HG02938 (cell line): ENCODE measurements around the gene INPP5A.
"Not testable (repeated sequence)": the region's sequence is repeated elsewhere in the genome, so short reads cannot be mapped to it uniquely, and the experiment has no call there.

Source experiments
- ATAC-seq: cut with Tn5 transposase; IDR thresholded peaks from one replicate; pipeline ENCODE4 v1.9.1; 2021; ENCODE audit warnings: mild to moderate bottlenecking, moderate library complexity; ENCODE audit not compliant: unreplicated experiment

Gene INPP5A

DNA sequence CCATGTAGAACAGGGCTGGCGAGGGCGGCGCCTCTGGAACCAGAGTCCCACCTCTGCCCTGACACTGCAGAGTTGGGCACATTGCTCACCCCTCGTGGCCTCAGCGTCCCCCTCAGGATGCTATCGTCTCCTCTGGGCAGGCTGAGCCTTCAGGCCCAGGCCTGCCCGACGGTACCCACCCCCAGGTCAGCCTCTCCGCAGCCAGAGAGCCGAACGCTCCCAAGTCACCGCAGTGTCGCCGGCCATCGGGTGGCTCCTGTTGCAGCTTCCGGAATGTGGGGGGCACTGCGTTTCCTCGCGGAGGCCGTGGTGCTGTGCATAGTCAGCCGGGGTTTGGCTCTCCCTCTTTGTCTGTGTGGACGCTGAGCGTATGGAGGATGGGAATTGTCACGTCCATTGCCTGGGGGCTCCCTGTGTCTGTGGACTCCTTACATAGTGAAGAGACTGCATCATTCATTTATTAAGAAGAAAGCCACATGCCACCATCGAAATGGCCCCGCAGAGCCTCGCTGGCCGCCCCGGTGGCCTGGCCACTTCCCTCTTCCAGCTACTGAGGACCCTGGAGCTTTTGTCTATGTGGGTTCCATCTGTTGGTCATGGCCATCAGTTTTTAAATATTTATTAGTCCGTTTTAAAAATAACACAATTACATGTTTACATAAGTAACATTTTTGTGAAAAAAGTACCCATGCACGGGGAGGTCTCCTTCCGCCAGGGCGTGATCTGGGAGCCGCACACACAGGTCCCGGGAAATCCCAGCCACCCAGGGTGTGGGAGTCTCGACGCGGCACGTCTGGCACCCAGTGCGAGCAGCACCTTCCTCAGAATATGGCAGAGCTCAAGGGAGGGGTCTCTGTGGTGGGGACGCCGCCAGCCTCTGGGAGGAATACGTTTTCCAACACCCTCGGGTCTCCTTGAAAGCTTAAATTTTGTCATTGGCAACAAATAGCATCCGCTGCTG is 232.8 kb downstream of the INPP5A start:
- ATAC-seq: no peak

DNA sequence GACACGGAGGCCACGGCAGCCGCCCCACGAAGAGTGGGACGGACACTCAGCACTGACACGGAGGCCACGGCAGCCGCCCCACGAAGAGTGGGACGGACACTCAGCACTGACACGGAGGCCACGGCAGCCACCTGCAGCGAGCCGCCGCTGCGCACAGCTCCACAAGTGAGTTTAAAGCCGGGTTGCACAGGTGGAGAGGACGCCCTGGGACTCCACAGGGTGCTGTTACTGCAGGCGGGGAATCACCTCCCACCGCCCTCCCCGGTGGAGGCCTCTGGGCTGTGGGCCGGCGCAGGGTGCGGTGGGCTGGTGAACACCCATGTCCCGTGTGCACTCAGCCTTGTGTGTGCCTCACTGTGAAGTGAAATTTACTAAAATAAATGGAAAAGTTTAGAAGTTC is 235.2 kb downstream of the INPP5A start:
- ATAC-seq: not testable (repeated sequence)

DNA sequence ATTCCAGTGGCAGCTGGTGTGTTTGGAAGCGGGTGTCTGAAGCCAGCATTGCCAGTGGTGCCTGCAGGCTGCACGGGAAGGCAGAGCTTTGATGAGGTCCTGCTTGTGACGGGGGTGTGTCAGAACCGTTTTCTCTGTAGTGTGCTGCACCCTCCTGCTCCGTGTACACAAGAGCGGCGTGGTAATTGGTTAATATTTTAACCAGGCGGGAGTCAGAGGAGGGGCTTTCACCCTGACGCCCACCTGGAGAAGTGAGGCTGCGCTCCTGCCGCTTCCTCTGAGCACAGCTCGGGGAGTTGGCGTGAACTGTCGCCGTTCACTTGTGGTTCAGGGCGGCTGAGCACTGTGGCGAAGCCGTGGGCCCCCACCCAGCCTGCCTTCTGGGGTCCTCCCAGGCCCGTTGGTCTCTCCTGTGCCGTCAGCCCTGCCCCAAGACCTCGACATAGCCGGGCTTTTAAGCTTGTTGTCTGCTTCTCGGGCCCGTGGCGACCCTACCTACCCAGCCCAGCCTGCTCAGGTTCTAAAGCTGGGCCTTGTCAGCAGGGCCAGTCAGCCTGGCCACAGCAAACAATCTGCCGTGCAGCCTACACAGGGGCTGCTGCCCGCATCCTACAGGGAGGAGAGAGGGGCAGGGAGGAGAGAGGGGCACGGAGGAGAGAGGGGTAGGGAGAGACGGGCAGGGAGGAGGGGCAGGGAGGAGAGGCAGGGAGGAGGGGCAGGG is 236.8 kb downstream of the INPP5A start:
- no peak for ATAC-seq

DNA sequence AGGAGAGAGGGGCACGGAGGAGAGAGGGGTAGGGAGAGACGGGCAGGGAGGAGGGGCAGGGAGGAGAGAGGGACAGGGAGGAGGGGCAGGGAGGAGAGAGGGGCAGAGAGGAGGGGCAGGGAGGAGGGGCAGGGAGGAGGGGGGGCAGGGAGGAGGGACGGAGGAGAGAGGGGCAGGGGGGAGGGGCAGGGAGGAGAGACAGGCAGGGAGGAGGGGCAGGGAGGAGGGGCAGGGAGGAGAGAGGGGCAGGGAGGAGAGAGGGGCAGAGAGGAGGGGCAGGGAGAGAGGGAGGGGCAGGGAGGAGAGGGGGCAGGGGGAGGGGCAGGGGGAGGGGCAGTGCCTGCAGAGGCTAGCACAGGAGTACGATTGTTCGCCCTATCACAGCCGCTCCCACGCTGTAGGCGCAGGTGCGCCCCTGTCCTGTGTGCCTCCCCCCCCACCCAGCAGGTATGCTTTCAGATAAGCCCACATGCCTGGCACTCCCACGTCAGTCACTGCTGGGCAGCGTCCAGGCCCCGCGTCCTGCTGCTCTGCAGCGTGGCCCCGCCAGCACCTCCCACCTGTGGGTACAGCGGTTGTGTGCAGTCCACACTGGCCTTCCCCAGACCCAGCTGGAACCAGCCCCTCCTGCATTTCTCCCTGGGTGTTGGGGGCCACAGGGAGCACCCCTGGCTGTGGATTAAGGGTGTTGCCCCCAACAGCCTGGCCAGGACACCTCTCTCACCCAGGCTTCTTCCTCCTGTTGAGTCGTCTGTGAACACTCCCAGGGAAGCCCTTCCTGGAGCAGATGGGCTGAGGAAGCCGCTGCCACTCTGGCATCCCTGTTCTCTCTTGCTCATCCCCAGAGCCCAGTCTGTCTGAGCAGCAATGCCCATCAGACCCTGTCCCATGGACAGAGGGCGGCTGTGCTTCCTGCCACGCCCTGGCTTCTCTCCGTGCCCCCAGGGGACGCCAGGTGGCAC is 237.6 kb downstream of the INPP5A start:
- no peak for ATAC-seq

DNA sequence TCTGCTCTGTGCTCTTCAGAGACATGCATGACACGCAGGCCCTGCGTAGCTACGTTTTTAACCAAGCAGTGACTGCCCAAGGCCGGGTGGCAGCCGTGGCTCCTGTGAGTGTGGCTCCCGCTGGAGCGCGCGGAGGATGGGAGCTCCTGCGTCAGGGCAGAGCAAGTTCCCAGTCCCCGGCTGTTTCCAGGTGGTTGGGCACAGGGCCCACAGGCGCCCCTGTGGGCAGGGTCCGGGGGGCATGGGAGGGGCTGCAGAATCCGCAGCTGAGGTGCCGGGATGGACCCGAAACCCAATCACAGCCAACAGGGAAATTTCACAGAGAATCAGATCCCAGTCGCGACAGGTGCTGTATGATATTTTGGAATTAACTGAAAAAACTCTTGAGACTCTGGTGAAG is 238.6 kb downstream of the INPP5A start:
- no peak for ATAC-seq

DNA sequence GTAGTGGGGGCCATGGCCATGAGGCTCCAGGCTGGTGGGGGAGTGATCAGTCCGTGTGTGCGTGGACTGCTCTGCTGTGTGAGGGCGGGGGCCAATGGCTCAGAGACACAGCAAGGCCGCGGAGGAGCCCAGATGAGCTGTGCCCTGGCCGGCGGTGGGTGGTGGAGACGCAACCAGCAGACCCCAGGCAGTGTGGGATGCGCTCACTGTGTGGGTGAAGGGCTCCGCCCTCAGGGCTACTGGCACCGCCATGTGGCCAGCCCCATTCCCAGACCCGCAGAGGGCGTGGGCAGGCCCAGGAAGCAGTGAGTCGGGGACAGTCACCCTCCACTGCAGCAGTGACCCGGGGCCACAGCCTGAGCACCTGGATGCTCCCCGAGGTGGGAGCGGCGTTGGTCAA is 239.2 kb downstream of the INPP5A start:
- no peak for ATAC-seq

DNA sequence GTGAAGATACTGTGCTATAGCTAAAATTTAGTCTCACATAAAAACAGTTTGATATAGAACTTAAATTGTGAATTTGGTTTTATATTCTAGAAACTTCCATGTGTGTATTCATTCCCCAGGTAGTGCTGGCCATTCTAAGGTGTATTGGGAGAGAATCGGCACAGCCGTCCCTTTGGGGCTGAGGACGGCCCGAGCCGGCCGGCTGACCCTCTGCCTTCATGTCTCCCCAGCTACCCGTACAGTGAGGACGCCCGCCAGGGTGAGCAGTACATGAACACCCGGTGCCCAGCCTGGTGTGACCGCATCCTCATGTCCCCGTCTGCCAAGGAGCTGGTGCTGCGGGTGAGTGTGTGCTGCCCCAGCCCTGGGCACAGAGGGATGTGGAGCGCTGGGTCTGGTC is 239.9 kb downstream of the INPP5A start:
- no peak for ATAC-seq

DNA sequence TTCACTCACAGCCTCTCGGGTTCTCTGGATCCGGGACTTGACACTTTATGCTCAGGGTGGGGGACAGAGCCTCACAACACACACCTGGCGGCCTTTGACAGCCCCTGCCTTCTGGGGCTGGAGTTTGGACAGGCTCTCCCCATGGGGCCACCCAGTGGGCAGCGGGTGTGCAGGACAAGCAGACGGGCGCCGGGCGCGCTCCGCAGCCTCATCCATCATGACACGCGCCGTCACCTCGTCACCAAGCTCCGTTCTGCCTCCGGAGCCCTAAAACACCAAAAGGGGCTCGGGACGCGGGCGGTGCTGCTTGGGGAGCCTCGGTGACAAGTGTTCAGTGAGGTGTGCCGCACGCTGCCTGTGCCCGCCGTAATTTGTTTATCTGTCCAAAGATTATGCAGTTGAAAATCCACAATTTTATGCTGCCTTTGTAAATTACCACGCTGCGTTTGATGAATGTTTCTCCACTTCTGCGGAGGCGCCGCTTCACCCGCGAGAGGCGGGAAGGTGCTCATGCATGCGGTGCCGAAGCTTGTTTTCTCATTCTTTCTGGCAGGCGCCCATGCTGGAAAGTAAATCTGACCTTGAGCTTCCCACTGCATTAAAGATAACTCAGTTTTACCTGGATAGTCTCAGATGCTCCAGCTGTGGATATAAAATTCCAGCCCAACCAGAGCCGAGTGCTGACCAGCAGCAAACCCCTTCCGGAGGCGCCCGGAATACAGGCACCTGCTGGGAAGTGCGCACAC is 242.1 kb downstream of the INPP5A start:
- ATAC-seq: no peak

DNA sequence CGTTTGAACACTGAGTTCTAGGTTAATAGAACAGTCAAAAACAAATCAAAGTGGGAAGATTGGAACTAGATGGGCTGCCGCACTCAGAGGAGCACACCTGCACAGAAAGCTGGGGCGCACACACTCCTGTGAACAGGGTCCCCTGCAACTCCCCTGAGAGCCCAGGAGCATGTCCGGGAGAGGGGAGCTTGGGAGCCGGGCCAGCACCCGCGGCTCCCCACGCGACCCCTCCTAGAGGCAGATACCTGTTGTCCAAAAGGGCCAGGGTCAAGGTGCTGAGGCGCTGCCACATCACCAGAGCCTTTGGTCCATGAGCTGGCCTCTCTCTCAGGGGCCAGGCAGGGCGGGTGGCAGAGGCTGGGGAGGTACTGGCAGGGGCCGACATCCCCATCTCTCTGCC is 242.8 kb downstream of the INPP5A start:
- no peak for ATAC-seq

DNA sequence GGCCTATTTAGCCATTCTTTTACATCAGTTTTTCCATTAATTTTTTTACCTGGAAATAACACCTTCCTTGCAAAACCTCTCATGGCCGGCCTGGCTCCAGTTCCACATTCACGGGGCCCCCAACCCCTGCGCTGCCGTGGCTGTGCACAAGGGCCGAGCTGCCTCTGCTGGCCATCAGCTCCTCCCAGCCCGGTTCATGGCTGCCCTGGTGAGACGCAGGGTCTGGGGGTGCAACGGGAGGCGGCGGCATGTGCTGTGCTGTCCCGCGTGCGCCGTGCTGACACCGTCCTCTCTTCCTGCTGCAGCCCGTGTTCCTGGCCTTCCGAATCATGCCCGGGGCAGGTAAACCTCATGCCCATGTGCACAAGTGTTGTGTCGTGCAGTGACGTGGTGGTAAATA is 244.0 kb downstream of the INPP5A start:
- ATAC-seq: no peak

DNA sequence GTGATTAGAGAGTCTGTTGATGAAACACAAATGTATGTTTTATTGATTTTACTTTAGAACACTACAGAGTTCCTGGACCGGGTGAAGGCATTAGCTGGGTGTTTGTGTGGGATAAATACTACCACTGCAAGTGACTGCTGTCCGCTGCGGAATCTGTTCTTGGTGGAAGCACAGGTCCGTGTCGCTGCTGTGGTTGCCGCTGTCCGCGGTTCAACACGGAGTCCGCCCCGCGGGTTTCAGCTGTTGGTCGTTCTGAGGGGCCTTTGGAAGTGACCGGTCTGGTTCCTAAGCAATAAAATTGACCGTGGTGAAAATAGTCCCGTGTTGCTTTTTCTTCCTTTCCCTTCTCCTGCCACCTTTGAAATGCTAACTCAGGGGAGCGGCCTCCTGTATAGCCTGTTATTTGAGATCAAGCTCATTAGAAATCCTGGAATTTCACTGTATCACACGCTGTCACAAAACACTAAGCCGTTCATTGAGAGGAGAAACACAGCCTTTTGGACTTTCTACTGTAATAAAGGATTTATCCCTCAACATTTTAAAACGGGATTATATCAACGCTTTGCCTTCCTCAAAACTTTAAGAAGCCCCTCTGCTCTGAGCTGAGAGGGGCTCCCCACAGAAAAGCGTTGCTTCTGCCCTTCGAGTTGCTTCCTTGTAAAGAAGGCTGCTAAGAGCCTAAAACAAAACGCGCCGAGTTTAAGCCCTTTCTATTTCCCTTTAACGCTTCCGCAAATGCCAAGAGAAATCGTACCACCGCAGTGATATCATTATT is 245.8 kb downstream of the INPP5A start:
- ATAC-seq: no peak

DNA sequence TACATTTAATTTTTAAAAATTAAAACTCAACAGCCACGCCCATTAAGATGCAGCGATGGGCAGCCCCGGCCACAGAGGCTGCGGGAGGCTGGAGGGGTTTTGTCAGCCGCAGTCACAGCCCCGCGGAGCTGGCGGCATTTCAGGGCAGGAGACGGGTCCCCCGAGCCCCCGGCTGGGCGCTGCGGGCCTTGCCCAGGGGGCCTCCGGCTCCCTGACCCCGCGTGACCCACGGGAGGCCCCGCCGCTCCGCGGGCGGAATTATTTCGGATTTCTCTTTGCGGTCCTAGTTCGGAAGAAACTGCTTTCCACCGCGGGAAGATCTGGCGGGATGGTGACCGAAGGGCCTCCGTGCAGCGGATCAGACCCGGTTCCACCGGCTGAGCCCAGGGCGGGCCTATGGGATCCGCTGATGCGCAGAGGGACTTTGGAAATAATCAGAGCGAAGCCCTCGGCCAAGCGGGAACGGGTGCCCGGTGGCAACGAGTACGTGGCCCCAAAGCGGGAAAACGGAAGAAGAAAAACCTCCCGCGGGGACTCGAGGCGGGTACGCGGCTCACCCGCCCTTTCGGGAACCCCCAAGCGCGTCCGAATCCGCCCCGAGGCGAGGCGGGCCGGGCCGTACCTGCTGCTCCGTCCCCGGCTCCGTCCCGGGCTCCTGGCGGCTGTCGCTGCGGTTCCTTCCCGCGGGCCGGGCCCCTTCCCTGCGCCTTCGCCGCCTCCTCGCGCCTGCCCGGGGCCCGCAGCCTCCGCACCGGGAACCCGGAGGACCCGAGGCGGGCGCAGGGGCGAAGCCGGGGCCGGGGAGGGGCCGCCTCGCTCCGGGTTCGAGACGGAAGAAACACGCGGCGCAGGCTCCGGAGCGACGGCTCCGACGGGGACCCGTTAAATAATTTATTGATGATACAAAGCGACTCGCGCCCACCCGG is 246.6 kb downstream of the INPP5A start:
- no peak for ATAC-seq

DNA sequence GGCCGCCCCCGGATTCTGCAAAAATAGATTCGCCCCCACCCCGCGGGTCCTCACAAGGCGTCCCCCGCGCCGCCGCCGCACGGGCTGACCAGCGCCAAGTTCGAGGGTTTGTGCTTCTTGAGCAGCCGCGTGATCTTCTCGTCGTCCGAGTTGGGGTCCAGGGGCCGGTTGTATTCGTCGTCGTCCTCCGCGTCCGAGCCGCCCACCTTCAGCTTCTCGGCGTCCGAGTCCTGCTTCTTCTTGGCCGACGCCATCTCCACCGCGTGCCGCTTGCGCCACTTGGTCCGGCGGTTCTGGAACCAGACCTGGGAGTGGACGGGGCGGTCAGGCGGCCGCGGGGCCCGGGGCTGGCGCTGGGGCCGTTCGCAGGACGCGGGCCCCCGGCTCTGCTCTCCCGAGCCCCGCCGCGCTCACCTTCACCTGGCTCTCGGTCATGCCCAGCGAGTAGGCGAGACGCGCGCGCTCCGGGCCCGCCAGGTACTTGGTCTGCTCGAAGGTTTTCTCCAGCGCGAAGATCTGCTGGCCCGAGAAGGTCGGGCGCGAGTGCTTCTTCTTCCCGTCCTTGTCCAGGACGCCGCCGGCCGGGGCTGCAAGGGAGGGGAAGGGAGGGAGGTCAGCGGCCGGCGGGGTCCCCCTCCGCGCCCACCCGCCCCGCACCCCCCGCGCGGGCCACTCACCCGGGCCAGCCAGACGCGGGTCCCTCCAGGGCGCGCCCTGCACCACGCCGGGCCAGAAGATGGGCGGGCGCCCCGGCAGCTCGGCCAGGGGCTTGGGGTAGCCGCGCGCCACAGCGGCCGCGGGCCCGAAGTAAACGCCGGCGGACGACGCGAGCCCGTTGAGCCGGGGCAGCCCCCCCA is 247.5 kb downstream of the INPP5A start:
- ATAC-seq: no peak

DNA sequence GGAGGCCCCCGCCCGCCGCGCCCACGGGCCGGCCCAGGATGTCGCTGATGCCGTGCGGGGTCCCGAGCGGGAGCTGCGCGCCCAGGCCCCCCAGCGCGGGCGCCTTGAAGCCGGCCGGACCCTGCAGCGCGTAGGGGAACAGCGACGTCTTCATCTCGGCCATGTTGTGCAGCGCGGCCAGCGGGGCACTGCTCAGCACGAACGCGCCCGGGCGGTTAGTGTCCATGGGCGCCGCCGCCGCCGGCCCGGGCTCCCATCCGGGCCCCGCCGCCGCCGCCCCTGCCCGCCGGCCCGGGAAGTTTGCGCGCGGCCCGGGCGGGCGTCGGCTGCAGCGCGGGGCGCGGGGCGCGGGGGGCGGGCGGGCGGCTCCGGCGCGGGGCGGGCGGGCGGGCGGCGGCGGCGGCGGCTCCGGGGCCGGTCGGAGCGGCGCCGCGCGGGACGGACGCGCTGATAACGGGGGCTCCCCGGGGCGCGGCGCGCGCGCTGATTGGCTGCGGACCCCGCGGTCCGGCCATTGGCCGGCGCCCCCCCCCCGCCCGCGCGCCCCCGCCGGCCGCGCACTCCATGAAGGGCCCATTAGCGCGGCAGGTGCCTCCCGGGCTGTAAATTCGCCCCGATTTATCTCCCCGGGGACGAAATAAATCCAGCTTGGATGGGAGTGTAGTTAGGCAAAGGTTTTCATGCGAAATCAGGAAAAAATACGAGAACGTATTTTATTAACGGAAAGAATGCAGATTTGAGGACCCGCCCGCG is 248.3 kb downstream of the INPP5A start, which contains the start of gene NKX6-2:
Gene NKX6-2 (minus strand): TSS at position 425 of the 753 bp plus-strand sequence. CDS start 199 bp downstream, at position 226.
- no peak for ATAC-seq

DNA sequence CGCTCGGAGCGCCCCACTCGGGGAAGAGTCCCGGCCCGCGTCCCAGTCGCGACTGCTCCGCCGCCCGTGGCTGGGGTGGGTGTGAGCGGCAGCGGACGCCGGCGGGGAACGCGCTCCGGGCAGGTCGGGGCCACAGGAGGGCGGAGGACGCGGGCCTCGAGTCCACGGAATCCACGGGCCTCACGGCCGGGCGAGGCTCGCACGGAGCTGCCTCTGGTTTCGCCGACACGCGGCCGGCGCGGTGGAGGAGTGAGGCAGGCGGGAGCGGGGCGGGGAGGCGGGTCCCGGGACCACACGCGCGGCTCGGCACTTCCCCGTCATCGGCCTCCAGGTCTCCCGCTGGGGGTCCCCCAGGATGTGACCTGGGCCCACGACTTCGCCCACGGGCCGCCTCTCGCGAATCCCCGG is 248.9 kb downstream of the INPP5A start:
- ATAC-seq: no peak

DNA sequence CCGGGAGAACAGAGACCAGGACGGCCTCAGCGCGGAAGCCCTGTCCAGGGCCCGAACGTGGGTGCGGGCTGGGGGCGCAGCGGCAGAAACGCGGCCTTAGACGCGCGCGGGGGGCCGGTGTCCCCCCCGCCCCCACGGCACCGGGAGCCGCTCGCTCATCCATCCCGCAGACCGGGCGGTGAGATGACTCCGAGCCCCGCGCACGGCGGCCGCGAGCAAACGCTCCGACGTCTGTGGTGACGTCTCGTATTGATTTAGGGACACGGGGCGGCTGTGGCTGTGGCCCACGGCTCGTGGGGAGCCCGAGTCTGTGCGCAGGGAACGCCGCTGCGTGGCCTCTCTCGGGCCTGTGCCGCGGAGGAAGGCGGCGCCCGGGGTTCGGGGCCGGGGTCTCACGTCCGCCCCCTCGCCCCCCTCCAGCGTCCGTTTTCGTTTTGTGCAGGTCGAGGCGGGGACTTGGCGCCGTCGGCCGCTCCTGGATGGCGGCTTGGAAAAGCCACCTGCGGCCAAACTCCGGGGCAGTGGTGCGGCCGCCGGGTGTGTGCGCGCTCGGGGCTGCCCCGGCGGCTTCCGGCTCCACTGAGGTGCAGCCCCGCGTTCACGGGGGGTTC is 249.4 kb downstream of the INPP5A start:
- no peak for ATAC-seq
